IPS-20b (cell line): Measurements from ENCODE around the gene CPEB3.

ENCODE experiments used
- H3K27ac ChIP-seq: one replicate; pipeline ENCODE4 v1.5.1; 2013; ENCODE audit warnings: low read length
- H3K27me3 ChIP-seq: 2 replicates; pipeline ENCODE4 v1.6.1; 2013; ENCODE audit warnings: mild to moderate bottlenecking, low read length, inconsistent platforms; ENCODE audit not compliant: insufficient read depth
- H3K36me3 ChIP-seq: 2 replicates; pipeline ENCODE4 v1.6.1; 2013; ENCODE audit warnings: low read depth, mild to moderate bottlenecking, inconsistent platforms, low read length, moderate library complexity; ENCODE audit not compliant: insufficient read depth
- H3K4me1 ChIP-seq: 2 replicates; pipeline ENCODE4 v1.6.1; 2013; ENCODE audit warnings: mild to moderate bottlenecking, control low read depth, inconsistent platforms, low read length, moderate library complexity; ENCODE audit not compliant: insufficient read depth
- H3K4me3 ChIP-seq: 2 replicates; pipeline ENCODE4 v1.5.1; 2013; ENCODE audit warnings: mild to moderate bottlenecking, low read length, inconsistent platforms
- H3K9ac ChIP-seq: 2 replicates; pipeline ENCODE4 v1.6.1; 2013; ENCODE audit warnings: low read depth, mild to moderate bottlenecking, inconsistent platforms, low read length, moderate library complexity
- H3K9me3 ChIP-seq: 2 replicates; pipeline ENCODE4 v1.6.1; 2013; ENCODE audit warnings: mild to moderate bottlenecking, low read depth, low read length, inconsistent platforms; ENCODE audit not compliant: insufficient read depth

The CPEB3 gene

DNA sequence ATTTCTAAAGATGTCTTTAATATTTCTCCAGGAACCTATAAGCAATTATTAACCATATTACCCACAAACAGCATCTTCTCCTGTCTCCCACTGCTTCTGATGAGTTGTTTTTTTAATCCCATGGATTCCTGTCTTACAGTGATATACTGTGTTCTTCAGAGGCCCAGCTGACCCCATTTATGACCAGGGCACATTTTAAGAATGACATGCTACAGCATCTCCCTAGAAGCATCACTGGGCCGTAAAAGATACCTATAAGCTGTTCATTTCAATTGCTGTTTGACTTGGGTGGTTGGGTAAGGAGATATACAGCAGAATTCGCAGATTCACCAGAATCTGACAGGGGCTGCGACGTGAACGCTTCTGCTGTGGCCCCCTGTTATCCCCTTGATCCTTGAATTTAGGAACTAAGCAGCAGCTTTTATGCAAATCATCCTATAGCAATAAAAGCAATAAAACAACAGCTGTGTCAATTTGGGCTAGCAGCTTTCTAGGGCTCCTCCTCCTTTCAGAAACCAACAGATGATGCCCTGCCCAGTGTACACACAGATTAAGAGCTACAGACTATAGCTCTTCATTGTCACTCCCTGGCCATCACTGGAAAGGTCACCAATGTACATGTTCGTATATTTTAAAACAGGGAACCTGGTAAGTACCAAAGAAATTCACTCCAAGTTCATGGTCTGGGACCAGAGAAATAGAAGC is 86.8 kb downstream of the CPEB3 start:
- H3K36me3 ChIP-seq = no peaks in the 10 kb centered on the region
- H3K4me1 ChIP-seq = no peaks in the 10 kb centered on the region
- no peaks in the 10 kb centered on the region for H3K27me3 ChIP-seq
- no peak overlapping the region for H3K27ac ChIP-seq
- H3K9ac ChIP-seq = no peak overlapping the region
- no peak overlapping the region for H3K4me3 ChIP-seq
- H3K9me3 ChIP-seq = no peaks in the 10 kb centered on the region

DNA sequence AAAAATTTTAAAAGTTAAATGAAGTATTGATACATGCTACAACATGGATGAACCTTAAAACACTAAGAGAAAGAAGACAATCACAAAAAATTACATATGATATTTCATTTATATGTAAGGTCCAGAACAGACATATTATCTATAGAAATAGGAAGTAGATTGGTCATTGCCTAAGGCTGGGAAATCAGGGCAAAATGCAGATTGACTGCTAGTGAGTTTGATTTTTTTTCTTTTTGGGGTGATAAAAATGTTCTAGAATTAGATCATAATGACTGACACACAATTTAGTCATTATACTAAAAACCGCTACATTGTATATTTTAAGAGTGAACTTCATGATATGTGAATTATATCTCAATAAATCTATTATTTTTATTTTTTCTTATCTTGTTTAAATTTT is 88.3 kb downstream of the CPEB3 start:
- Histone ChIP-seq H3K4me3 (no peak overlapping the region), H3K36me3 (no peaks in the 10 kb centered on the region), H3K4me1 (no peaks in the 10 kb centered on the region), H3K9me3 (no peaks in the 10 kb centered on the region), H3K27ac (no peak overlapping the region), H3K9ac (no peak overlapping the region), H3K27me3 (no peaks in the 10 kb centered on the region)

DNA sequence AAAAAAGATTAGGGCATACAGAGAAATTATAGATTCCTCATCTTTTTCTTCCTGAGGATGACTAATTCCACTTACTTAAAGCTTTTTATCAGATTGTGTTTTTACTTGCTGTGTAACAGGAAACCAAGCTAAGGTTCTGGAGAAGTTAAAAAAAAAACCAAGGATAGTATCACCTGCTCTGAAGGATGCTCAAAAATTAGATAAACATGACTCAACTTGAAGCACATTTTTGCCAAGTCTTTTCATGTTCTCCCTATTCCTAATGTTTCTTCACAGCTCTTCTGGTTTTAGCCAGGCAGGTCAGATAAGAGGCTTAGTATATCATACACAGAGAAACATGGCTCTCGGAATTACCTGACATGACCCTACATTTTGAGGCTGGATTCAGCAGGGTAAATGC is 90.3 kb downstream of the CPEB3 start:
- H3K27me3 ChIP-seq = no peaks in the 10 kb centered on the region
- H3K27ac ChIP-seq = no peak overlapping the region
- no peaks in the 10 kb centered on the region for H3K9me3 ChIP-seq
- H3K9ac ChIP-seq = no peak overlapping the region
- no peaks in the 10 kb centered on the region for H3K36me3 ChIP-seq
- no peak overlapping the region for H3K4me3 ChIP-seq
- H3K4me1 ChIP-seq = no peaks in the 10 kb centered on the region

DNA sequence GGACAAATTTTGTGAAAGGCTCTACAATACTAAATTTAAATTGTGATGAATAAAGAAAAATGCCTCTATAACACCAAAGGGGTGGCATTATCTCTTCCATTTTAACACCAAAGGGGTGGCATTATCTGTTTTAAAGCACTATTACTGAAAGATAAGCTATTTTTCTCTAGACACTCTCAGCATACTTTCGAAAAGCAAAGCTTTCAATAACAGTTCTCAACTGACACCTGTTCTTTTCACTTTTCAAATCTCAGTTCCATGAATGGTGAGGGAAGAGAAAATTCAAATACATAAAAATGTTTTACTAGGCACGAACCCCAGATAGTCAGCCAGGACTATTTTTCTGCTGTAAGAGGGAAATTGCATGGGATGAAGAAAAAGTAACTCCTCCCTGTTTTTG is 103.8 kb downstream of the CPEB3 start:
- Histone ChIP-seq H3K9me3 (no peaks in the 10 kb centered on the region), H3K27ac (no peak overlapping the region), H3K36me3 (no peaks in the 10 kb centered on the region), H3K27me3 (no peaks in the 10 kb centered on the region), H3K9ac (no peak overlapping the region), H3K4me1 (no peaks in the 10 kb centered on the region), H3K4me3 (no peak overlapping the region)

DNA sequence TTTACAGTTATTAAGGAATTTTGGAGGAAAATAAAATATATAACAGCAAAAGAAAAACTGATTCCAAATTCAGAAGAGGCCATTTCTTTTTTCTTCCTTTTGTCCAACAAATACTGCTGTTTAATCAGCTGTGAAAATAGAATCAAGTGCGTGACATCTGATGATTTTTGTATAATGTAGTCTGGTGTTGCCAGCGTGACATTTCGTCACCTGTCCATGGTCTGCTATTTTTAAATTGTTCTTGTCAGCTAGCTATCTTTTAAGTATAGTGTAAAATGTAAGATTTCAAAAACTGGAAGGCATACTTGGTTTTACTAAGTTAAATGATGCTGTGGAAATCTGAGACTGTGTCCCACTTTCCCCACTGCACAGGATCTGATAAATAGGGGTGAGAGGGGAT is 105.9 kb downstream of the CPEB3 start:
- H3K9ac ChIP-seq = no peak overlapping the region
- H3K27me3 ChIP-seq = no peaks in the 10 kb centered on the region
- no peak overlapping the region for H3K4me3 ChIP-seq
- no peaks in the 10 kb centered on the region for H3K9me3 ChIP-seq
- H3K36me3 ChIP-seq = no peaks in the 10 kb centered on the region
- no peak overlapping the region for H3K27ac ChIP-seq
- H3K4me1 ChIP-seq = 0 out of 2 replicates have a peak, but pooled peaks cover 4% of the 10 kb centered on the region

DNA sequence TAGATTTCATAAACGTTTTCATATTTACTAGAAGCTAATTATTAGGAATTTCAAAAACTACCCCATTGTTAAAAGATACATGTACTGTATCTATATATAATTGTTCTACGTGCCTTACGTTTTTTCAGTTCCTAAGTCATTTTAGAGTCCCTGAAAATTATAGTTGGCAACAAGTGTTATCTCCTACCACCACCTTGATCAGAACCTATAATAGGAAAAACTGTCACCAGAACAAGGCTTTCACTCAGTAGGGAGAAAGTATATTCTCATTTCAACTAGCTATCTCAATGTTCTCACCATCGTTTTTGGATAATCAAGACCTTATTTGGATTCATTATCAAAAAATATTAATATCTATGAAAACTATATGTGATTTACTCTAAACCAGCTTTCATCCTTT is 107.7 kb downstream of the CPEB3 start:
- H3K4me1 ChIP-seq = 0 out of 2 replicates have a peak, but pooled peaks cover 4% of the 10 kb centered on the region
- H3K27ac ChIP-seq = no peak overlapping the region
- H3K9ac ChIP-seq = no peak overlapping the region
- no peaks in the 10 kb centered on the region for H3K36me3 ChIP-seq
- no peak overlapping the region for H3K4me3 ChIP-seq
- H3K27me3 ChIP-seq = no peaks in the 10 kb centered on the region
- H3K9me3 ChIP-seq = no peaks in the 10 kb centered on the region

DNA sequence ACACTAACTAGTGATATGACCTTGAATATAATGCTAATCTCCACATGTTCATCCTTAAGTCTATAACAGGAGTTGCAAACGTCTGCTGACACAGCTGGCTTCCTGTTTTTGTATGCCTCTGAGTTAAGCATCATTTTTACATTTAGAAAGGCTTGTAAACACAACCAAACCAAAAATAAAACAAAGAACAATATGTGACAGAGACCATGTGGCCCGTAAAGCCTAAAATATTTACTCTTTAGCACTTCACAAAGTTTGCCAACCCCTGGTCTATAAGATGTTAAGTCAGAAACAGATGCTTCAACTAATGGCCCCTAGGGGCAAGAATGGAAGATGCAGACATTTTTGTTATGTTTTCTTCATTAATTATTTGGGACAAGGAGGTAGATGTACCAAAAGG is 109.3 kb downstream of the CPEB3 start:
- no peak overlapping the region for H3K27ac ChIP-seq
- no peak overlapping the region for H3K9ac ChIP-seq
- H3K9me3 ChIP-seq = no peaks in the 10 kb centered on the region
- H3K27me3 ChIP-seq = no peaks in the 10 kb centered on the region
- H3K36me3 ChIP-seq = no peaks in the 10 kb centered on the region
- no peak overlapping the region for H3K4me3 ChIP-seq
- 0 out of 2 replicates have a peak, but pooled peaks cover 4% of the 10 kb centered on the region for H3K4me1 ChIP-seq

DNA sequence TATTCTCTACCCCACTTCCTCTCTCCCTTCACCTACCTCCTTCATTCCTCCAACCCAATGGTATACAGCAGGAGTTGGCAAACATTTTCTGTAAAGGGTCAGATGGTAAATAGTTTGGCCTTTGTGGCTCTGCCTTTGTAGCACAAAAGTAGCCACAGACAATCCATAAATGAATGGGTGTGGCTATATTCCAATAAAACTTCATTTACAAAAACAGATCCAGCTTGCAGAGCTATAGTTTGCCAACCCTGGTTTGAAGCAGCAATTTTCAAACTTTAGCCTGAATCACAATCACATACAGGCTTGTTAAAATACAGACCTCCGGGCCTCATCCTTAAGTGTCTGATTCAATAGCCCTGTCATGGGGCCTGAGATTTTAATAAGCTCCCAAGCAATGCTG is 110.5 kb downstream of the CPEB3 start:
- Histone ChIP-seq H3K4me3 (no peak overlapping the region), H3K9me3 (no peaks in the 10 kb centered on the region), H3K4me1 (0 out of 2 replicates have a peak, but pooled peaks cover 4% of the 10 kb centered on the region), H3K27ac (no peak overlapping the region), H3K9ac (no peak overlapping the region), H3K27me3 (no peaks in the 10 kb centered on the region), H3K36me3 (no peaks in the 10 kb centered on the region)

DNA sequence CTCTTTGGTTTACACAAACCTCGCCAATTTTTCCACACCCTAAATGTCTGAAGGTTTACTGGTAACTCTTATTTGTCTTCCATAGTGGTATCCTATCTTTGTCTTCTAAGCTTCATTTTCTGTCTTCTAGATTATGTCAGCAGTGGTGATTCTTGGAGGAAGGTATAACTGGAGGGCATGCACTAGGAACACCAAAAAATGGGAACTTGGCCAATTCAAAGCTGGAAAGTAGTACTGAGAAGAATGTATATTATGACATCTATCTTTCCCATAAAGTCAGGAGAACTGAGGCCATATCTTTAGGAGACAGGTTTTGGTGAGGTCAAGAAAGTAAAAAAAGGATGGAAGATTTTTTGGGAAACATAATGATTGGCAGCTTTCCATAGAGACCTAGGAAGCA is 113.3 kb downstream of the CPEB3 start:
- Histone ChIP-seq H3K4me3 (no peak overlapping the region), H3K36me3 (no peaks in the 10 kb centered on the region), H3K27me3 (no peaks in the 10 kb centered on the region), H3K27ac (no peak overlapping the region), H3K4me1 (0 out of 2 replicates have a peak, but pooled peaks cover 4% of the 10 kb centered on the region), H3K9ac (no peak overlapping the region), H3K9me3 (no peaks in the 10 kb centered on the region)

DNA sequence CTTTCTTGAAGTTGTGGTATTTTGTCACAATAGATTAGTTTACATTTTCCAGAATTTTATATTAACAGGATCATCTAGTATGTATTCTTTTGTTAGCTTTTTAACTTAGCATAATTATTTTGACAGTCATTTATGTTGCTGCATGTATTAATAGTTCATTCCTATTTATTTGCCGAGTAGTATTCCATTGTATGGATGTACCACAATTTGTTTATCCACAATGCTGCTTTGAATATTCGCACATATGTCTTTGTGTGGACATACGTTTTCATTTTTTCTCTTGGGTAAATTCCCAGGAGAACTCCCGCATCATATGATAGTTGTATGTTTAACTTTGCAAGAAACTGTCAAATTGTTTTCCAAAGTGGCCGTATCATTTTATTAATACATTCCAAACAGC is 115.7 kb downstream of the CPEB3 start:
- Histone ChIP-seq H3K36me3 (no peaks in the 10 kb centered on the region), H3K9ac (no peak overlapping the region), H3K9me3 (no peaks in the 10 kb centered on the region), H3K27ac (no peak overlapping the region), H3K4me3 (no peak overlapping the region), H3K4me1 (no peaks in the 10 kb centered on the region), H3K27me3 (no peaks in the 10 kb centered on the region)

DNA sequence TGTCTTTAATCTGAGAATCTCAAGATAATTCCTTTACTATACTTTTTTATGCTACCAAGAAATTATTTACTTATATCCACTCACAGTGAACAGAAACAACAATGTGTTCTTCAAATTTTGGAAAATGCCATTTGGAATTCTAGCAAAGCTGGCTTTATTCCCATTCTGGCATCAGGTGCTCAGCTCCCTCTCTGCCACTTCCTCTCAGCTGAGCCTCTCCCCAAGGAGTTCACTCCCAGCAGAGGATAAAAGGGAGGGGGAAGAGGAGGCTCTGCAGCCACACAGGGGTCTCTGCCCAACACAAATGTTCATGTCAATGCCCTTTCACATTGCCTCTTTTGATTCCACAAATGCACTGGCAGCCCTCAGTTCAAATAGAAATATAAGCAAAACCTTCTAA is 116.9 kb downstream of the CPEB3 start:
- Histone ChIP-seq H3K9me3 (no peaks in the 10 kb centered on the region), H3K27ac (no peak overlapping the region), H3K4me1 (no peaks in the 10 kb centered on the region), H3K4me3 (no peak overlapping the region), H3K36me3 (no peaks in the 10 kb centered on the region), H3K27me3 (no peaks in the 10 kb centered on the region), H3K9ac (no peak overlapping the region)

DNA sequence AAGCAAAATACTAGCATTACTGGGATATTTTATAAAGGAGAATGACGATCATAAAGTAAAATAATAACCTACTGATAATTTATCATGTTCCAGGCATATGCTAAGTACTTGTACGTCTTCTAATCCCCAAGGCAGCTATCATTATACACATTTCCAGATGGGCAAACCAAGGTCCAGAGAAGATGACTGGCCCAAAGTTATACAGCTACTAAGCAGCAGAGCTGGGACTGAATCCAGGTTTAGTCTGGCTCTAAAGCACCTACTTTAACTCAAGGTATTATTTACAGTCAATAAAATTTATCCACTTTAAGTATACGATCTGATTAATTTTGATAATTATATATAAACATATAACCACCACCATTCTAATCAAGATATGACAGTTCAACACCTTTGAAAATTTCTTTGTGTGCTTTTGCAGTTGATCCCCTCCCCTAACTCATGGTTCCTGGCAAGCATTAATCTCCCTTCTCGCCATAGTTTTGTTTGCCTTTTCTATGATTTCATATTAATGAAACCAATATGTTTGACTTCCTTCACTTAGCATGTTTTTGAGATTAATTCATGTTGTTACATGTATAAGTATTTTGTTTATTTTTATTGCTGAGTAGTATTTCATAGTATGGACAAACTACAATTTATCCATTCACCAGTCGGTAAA is 126.7 kb downstream of the CPEB3 start:
- H3K27me3 ChIP-seq = no peaks in the 10 kb centered on the region
- H3K9ac ChIP-seq = no peak overlapping the region
- H3K9me3 ChIP-seq = peaks cover 8% of the 10 kb centered on the region; the same call in 1 of the 2 replicates
- no peaks in the 10 kb centered on the region for H3K4me1 ChIP-seq
- no peak overlapping the region for H3K27ac ChIP-seq
- no peaks in the 10 kb centered on the region for H3K36me3 ChIP-seq
- H3K4me3 ChIP-seq = no peak overlapping the region
